ENCODE measurements around the gene IER2. TPM values are rescaled to one million over a fixed set of nuclear protein-coding genes. Genes with fewer than 3 reads are reported as not detected.
"Not testable (repeated sequence)": the region's sequence is repeated elsewhere in the genome, so short reads cannot be mapped to it uniquely, and the experiment has no call there.

IER2 gene
- total RNA-seq, 1 experiment from 2014 or later = 72.0 TPM

GRCh38 chr19:13164343-13165161, 14.3 kb downstream of the IER2 start:
- intact Hi-C loops (cut with micrococcal nuclease; ENCODE audit: unreplicated experiment) = loop anchor here (2.0 to 5.0 kb wide), 2 partner anchors 14 to 68 kb away; partner anchors contain the start of genes IER2 and STX10
- Mint-ChIP-seq H3K27ac (ENCODE audit: unreplicated experiment) (peak overlapping the region; percentile 93), H3K9me3 (ENCODE audit: unreplicated experiment) (no peaks in the 10 kb centered on the region), H3K4me3 (ENCODE audit: unreplicated experiment) (peak overlapping the region; percentile 79), H3K36me3 (ENCODE audit: insufficient read depth, unreplicated experiment) (peaks cover 25% of the 10 kb centered on the region), H3K27me3 (ENCODE audit: insufficient read depth, unreplicated experiment) (no peaks in the 10 kb centered on the region), H3K4me1 (ENCODE audit: low read depth, unreplicated experiment) (peaks cover 17% of the 10 kb centered on the region)
- Histone ChIP-seq H3K4me3 (ENCODE audit: low read depth, low read length) (peak overlapping the region; percentile 48), H3K4me1 (peaks cover 52% of the 10 kb centered on the region), H3K36me3 (ENCODE audit: control insufficient read depth, insufficient read depth, low read length) (no peaks in the 10 kb centered on the region), H3K27me3 (replicated peaks; ENCODE audit: control insufficient read depth, insufficient read depth, low read length) (no peaks in the 10 kb centered on the region), H3K9me3 (no peaks in the 10 kb centered on the region)
- ChIA-PET CTCF (interaction anchor here (0.9 to 1.8 kb wide), 3 partner anchors 10 to 187 kb away, joined by 3 to 6 read pairs (median 3); no protein-coding TSS in a partner anchor), POLR2A (interaction anchor here (0.6 to 3.4 kb wide), 7 partner anchors 9 to 972 kb away, joined by 3 to 29 read pairs (median 4); partner anchors contain the start of genes IER2, NACC1 and STX10)
- no TSS peak for BruUV-seq (replicated peaks)
- DNase-seq = peak; percentile 80 to 92
- TF ChIP-seq CTCF (IDR thresholded peaks at IDR 0.05; ENCODE audit: insufficient read depth in 1 of 2, low read depth in 1 of 2, low read length in 1 of 2, severe bottlenecking in 1 of 2, unreplicated experiment in 1 of 2) = no peak

DNA sequence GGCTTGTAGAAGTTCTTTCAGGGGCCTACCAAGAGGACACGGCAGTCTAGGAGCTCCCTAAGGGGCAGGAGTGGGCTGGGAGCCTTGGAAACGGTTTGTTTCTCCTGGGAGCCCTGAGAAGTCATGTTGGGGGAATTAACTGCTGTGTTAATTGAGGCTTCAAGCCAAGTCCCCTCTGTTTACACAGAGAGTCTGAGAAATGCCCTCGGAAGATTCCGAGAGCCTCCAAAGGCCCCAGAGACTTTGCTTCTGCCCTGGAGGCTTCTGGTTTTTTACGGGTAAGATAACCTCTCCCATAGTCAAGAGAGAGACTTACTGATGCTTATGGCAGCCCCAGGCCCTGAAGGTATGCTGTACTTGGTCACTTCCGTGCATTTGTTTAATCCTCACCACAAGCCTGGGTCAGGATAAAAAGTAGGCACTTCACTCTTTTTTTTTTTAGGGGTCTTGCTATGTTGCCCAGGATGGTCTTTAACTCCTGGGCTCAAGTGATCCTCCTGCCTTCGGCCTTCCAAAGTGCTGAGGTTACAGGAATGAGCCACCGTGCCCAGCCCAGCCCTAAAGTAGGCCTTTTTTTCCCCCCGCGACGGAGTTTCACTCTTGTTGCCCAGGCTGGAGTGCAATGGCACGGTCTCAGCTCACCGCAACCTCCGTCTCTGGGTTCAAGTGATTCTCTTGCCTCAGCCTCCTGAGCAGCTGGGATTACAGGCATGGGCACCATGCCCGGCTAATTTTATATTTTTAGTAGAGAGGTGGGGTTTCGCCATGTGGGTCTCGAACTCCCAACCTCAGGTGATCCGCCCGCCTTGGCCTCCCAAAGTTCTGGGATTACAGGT, 15.2 kb downstream of the IER2 start:
- peaks cover 26% of the 10 kb centered on the region for H3K4me1 Mint-ChIP-seq (ENCODE audit: low read depth, unreplicated experiment)
- CTCF ChIA-PET = interaction anchor here (0.9 kb wide), 1 partner anchor 13 kb away, joined by 3 read pairs; no protein-coding TSS in a partner anchor

DNA sequence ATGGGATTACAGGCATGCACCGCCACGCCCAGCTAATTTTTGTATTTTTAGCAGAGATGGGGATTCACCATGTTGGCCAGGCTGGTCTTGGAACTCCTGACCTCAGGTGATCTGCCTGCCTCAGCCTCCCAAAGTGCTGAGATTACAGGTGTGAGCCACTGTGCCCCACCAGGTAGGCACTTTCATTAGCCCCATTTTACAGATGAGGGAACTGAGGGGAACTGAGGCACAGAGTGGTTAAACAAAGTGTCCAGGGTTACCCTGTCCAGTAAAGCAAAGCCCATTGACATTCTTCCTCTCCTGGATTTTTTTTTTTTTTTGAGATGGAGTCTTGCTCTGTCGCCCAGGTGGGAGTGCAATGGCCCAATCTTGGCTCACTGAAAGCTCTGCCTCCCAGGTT, 15.9 kb downstream of the IER2 start:
- H3K4me3 ChIP-seq (ENCODE audit: low read depth, low read length); H3K36me3 ChIP-seq (ENCODE audit: control insufficient read depth, insufficient read depth, low read length); BruUV-seq (replicated peaks); CTCF ChIA-PET; DNase-seq; intact Hi-C loops (cut with micrococcal nuclease; ENCODE audit: unreplicated experiment); H3K27me3 ChIP-seq (replicated peaks; ENCODE audit: control insufficient read depth, insufficient read depth, low read length); H3K9me3 ChIP-seq; H3K27me3 Mint-ChIP-seq (ENCODE audit: insufficient read depth, unreplicated experiment); H3K9me3 Mint-ChIP-seq (ENCODE audit: unreplicated experiment); H3K4me3 Mint-ChIP-seq (ENCODE audit: unreplicated experiment): not testable (repeated sequence)
- Mint-ChIP-seq H3K27ac (ENCODE audit: unreplicated experiment) (peak overlapping the region; percentile 71), H3K4me1 (ENCODE audit: low read depth, unreplicated experiment) (peaks cover 28% of the 10 kb centered on the region), H3K36me3 (ENCODE audit: insufficient read depth, unreplicated experiment) (peaks cover 25% of the 10 kb centered on the region)
- POLR2A ChIA-PET = interaction anchor here (0.6 kb wide), 1 partner anchor 29 kb away, joined by 5 read pairs; no protein-coding TSS in a partner anchor
- H3K4me1 ChIP-seq = peaks cover 62% of the 10 kb centered on the region

More for the DNA sequence above, 15.2 kb downstream of the IER2 start:
- Mint-ChIP-seq H3K9me3 (ENCODE audit: unreplicated experiment) (no peaks in the 10 kb centered on the region), H3K36me3 (ENCODE audit: insufficient read depth, unreplicated experiment) (peaks cover 25% of the 10 kb centered on the region), H3K27me3 (ENCODE audit: insufficient read depth, unreplicated experiment) (no peaks in the 10 kb centered on the region), H3K4me3 (ENCODE audit: unreplicated experiment) (peak overlapping the region; percentile 79), H3K27ac (ENCODE audit: unreplicated experiment) (peak overlapping the region; percentile 93)
- BruUV-seq (replicated peaks) = no TSS peak
- Histone ChIP-seq H3K36me3 (ENCODE audit: control insufficient read depth, insufficient read depth, low read length) (no peaks in the 10 kb centered on the region), H3K9me3 (no peaks in the 10 kb centered on the region), H3K4me3 (ENCODE audit: low read depth, low read length) (no peak overlapping the region), H3K27me3 (replicated peaks; ENCODE audit: control insufficient read depth, insufficient read depth, low read length) (no peaks in the 10 kb centered on the region), H3K4me1 (peaks cover 60% of the 10 kb centered on the region)
- DNase-seq = peak; percentile 25 to 58
- intact Hi-C loops (cut with micrococcal nuclease; ENCODE audit: unreplicated experiment) = loop anchor here (2.0 kb wide), 1 partner anchor 15 kb away; the partner anchor contains the start of genes IER2 and STX10
- TF ChIP-seq CTCF (IDR thresholded peaks at IDR 0.05; ENCODE audit: insufficient read depth in 1 of 2, low read depth in 1 of 2, low read length in 1 of 2, severe bottlenecking in 1 of 2, unreplicated experiment in 1 of 2) = no peak
- POLR2A ChIA-PET = interaction anchor here (0.6 to 3.4 kb wide), 5 partner anchors 10 to 498 kb away, joined by 3 to 29 read pairs (median 7); partner anchors contain the start of genes IER2 and STX10

Data from Caco-2 (cell line).